HCT116 (cell line): ENCODE measurements around the gene C10orf53.
"Not testable (repeated sequence)": the region's sequence is repeated elsewhere in the genome, so short reads cannot be mapped to it uniquely, and the experiment has no call there.

Source experiments
- CTCF ChIP-seq, 3 experiments: fragments of 200-600 bp in 1 of 3; sonication (generic) in 1 of 3; IDR thresholded peaks in 2 of 3; conservative IDR thresholded peaks in 1 of 3; 2 replicates each; pipeline ENCODE4 v1.5.1; 2012 to 2017; ENCODE audit warnings: low read depth in 2 of 3, low read length in 2 of 3, antibody characterized with exemption in 1 of 3, borderline replicate concordance in 1 of 3, control low read depth in 1 of 3, mild to moderate bottlenecking in 1 of 3, mixed read lengths in 1 of 3, mixed run types in 1 of 3, moderate library complexity in 1 of 3; ENCODE audit not compliant: insufficient read depth in 1 of 3
- EGR1 ChIP-seq: IDR thresholded peaks from 2 replicates; pipeline ENCODE4 v1.6.1; 2012; ENCODE audit warnings: low read depth
- EZH2 ChIP-seq: fragments of 200-600 bp; sonication (generic); IDR thresholded peaks from 2 replicates; pipeline ENCODE4 v1.6.1; 2017; ENCODE audit warnings: antibody characterized with exemption, mixed run types
- FOSL1 ChIP-seq: IDR thresholded peaks from 2 replicates; pipeline ENCODE4 v1.6.1; 2012; ENCODE audit warnings: low read depth
- JUND ChIP-seq: IDR thresholded peaks from 2 replicates; pipeline ENCODE4 v1.6.1; 2012
- MAX ChIP-seq: IDR thresholded peaks from 2 replicates; pipeline ENCODE4 v1.6.1; 2012
- POLR2A ChIP-seq: IDR thresholded peaks from 2 replicates; pipeline ENCODE4 v1.7.0; 2011; ENCODE audit warnings: borderline replicate concordance; ENCODE audit not compliant: insufficient read depth, insufficient read length; ENCODE audit errors: extremely low read depth
- POLR2AphosphoS5 ChIP-seq: IDR thresholded peaks from 2 replicates; pipeline ENCODE4 v1.6.1; 2011; ENCODE audit warnings: mild to moderate bottlenecking, low read depth, low read length, moderate library complexity
- RAD21 ChIP-seq: IDR thresholded peaks from 2 replicates; pipeline ENCODE4 v1.6.1; 2012; ENCODE audit warnings: low read depth, mild to moderate bottlenecking
- REST ChIP-seq: IDR thresholded peaks from 2 replicates; pipeline ENCODE4 v1.6.1; 2012; ENCODE audit warnings: low read depth
- SIN3A ChIP-seq: IDR thresholded peaks from 2 replicates; pipeline ENCODE4 v1.6.1; 2012; ENCODE audit warnings: low read depth
- TCF7L2 ChIP-seq: IDR thresholded peaks from 2 replicates; pipeline ENCODE4 v1.7.0; 2011; ENCODE audit warnings: borderline replicate concordance, inconsistent platforms; ENCODE audit not compliant: insufficient read depth, insufficient read length; ENCODE audit errors: extremely low read depth
- YY1 ChIP-seq: IDR thresholded peaks from 2 replicates; pipeline ENCODE4 v1.6.1; 2011; ENCODE audit warnings: low read length, low read depth, moderate library complexity, mild to moderate bottlenecking; ENCODE audit not compliant: insufficient replicate concordance; ENCODE audit errors: extremely low read depth
- ZNF274 ChIP-seq: fragments of 200-500 bp; sonication (Bioruptor generic); IDR thresholded peaks from 2 replicates; pipeline ENCODE4 v1.6.1; 2014; ENCODE audit warnings: mild to moderate bottlenecking, low read depth, low read length, inconsistent platforms

GRCh38 chr10:49682449-49682848 is 3.0 kb downstream of the C10orf53 start:
- TF ChIP-seq ZNF274; CTCF (IDR thresholded peaks at IDR 0.05 in 2 of 3, conservative IDR thresholded peaks at IDR 0.05 in 1 of 3; ENCODE audit: borderline replicate concordance in 1 of 3, insufficient read depth in 1 of 3, low read depth in 2 of 3, low read length in 2 of 3); EZH2; POLR2AphosphoS5; FOSL1; JUND; MAX; YY1; EGR1; REST; SIN3A; TCF7L2; POLR2A; RAD21: not testable (repeated sequence)
